ENCODE data around the gene F13B.

DNA sequence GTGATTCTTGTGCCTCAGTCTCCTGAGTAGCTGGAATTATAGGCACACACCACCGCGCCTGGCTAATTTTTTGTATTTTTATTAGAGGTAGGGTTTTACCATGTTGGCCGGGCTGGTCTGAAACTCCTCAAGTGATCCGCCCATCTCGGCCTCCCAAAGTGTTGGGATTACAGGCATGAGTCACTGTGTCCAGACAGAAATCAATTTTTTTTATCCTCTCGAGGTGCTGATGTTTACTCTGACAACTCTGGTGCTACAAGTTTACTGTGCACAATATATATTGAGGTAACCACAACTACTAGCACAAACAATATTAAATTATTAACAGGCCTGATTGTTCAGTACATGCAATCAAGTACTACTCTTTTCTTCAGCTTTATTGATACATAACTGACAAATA lies 39.7 kb downstream of the F13B start:
- no peak for TF ChIP-seq POLR2A (IDR thresholded peaks at IDR 0.05; ENCODE audit: low read depth)
- TF ChIP-seq, protein P1, sequence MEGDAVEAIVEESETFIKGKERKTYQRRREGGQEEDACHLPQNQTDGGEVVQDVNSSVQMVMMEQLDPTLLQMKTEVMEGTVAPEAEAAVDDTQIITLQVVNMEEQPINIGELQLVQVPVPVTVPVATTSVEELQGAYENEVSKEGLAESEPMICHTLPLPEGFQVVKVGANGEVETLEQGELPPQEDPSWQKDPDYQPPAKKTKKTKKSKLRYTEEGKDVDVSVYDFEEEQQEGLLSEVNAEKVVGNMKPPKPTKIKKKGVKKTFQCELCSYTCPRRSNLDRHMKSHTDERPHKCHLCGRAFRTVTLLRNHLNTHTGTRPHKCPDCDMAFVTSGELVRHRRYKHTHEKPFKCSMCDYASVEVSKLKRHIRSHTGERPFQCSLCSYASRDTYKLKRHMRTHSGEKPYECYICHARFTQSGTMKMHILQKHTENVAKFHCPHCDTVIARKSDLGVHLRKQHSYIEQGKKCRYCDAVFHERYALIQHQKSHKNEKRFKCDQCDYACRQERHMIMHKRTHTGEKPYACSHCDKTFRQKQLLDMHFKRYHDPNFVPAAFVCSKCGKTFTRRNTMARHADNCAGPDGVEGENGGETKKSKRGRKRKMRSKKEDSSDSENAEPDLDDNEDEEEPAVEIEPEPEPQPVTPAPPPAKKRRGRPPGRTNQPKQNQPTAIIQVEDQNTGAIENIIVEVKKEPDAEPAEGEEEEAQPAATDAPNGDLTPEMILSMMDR (IDR thresholded peaks at IDR 0.05) = no peak
